Mucosa of gallbladder (tissue), 1 donor: Measurements from ENCODE around the gene AMY1C. TPM values are rescaled to one million over a fixed set of nuclear protein-coding genes. Genes with fewer than 3 reads are reported as not detected.
"Not testable (repeated sequence)": the region's sequence is repeated elsewhere in the genome, so short reads cannot be mapped to it uniquely, and the experiment has no call there.

ENCODE experiments used
- DNase-seq: peaks from one replicate; pipeline ENCODE4 v3.0.0-alpha.2; 2020; ENCODE audit warnings: low spot score
- total RNA-seq: library from RNA; stranded (reverse); gene quantifications from one replicate; pipeline ENCODE4 v1.2.1, GENCODE V29; 2021
- donor health status: DM: no; HTN: no; CAD: no.

AMY1C gene
- total RNA-seq: not detected

DNA sequence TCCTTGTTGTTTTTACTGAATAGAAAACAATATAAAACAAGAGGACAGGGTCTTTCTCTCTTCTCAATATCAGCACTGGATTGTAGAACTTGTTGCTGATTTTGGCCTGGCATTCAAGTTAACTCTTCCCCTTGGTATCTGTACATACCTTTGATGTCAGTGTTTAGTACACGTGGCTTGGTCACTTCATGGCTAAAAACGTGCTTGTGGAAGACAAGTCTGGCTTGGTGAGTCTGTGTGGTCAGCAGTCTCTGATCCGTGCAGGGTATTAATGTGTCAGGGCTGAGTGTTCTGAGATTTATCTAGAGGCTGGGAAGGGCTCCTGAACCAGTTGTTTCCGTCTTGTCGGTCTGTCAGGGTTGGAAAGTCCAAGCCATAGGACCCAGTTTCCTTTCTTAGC, at the start of gene AMY1C:
TSS of gene AMY1C (plus strand) at position 301 of the 400 bp plus-strand sequence. CDS start 572 bp downstream, outside the sequence.
- DNase-seq: not testable (repeated sequence)

DNA sequence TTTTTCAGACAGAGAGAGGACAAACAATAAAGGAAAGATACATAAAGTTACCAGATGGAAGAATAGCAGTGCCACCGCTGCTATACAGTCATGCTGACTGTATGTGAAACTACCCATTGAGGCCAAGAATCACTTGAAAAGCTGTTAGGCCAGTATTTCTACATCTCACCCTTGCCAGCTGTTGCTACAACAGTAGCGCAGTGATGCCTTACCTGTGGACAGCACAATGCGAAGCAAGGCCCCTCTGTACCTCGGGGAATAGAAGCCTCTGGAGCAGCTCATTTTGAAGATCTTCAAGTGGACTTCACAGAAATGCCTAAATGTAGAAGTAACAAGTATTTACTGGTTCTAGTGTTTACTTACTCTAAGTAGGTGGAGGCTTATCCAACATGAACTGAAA, 49.0 kb upstream of the AMY1C start:
- not testable (repeated sequence) for DNase-seq

DNA sequence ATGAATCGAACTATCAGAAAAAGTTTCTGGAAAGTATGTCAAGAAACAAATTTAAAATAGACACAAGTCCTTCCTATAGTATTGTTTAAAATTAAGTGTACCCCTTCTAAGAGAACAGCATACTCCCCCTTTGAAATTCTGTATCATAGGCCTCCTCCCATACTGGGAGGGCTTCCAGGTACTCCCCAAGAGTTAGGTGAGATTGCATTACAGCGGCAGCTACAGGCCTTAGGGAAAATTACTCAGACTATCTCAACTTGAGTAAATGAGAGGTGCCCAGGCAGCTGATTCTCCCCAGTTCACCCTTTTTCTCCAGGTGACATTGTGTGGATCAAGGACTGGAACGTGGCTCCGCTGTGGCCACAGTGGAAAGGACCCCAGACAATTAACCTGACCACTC, 48.4 kb upstream of the AMY1C start:
- not testable (repeated sequence) for DNase-seq

DNA sequence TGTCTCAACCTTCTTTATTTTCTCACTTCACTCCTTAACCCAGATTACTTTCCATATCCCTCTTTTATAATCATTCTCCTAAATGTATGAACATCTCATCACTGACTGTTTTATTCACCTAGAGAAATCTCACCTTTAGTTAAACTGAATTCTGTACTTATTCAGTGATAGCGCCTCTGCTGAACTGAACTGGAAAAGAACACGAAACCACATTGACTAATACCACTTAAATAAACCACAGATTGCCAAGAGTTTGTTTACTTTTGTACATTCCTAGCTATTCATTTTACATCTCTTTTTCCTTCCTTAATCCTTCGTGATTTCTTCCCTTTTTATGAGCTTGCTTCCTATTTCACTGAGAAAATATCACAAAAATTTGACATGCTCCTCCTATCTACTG, 42.0 kb upstream of the AMY1C start:
- DNase-seq: not testable (repeated sequence)

DNA sequence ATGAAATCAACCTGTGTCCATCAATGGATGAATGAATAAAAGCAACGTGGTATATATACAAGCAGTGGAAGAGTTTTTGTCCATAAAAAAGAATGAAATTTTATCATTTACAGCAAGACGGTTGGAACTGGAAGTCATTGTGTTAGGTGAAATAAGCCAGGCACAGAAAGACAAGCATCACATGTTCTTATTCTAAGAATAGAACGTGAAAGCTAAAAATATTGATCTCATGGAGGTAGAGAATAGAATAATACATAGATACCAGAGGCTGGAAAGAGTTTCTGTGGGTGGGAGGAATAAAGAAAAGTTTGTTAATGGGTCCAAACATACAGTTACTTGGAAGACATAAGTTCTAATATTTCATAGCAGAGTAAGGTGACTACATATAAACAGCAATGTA, 39.3 kb upstream of the AMY1C start:
- not testable (repeated sequence) for DNase-seq

DNA sequence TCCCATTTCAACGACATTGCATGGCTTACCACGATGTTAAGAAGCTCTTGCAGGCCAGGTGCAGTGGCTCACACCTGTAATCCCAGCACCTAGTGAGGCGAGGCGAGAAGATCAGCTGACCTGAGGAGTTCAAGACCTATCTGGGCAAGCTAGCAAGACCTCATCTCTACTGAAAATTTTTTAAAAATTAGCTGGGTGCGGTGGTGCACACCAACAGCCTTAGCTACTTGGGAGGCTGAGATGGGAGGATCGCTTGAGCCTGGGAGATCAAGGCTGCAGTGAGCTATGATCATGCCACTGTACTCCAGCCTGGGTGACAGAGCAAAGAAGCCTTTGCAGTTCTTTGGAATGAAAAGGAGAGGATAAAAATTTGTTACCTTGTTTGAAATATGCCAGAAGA, 32.3 kb upstream of the AMY1C start:
- DNase-seq: not testable (repeated sequence)

DNA sequence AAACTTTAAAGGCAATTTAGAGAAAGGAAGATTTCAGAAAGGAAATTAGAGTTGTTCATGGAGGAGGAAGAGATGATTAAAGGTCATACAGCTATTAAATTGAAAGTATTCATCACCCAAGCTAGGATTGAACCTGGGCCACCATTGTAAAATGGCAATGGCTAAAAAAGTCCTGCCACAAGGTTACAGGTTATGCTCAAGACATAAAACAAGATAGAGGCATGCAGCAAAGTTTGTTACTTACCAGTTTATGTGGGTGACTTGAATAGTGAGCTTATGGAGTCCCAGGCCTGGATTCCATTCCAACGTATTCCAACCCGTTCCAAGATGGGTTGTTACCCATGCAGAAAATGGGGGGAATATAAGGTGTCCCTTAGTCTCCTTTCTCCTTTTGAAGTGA, 28.2 kb upstream of the AMY1C start:
- not testable (repeated sequence) for DNase-seq

DNA sequence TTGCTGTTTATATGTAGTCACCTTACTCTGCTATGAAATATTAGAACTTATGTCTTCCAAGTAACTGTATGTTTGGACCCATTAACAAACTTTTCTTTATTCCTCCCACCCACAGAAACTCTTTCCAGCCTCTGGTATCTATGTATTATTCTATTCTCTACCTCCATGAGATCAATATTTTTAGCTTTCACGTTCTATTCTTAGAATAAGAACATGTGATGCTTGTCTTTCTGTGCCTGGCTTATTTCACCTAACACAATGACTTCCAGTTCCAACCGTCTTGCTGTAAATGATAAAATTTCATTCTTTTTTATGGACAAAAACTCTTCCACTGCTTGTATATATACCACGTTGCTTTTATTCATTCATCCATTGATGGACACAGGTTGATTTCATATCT, 14.4 kb upstream of the AMY1C start:
- not testable (repeated sequence) for DNase-seq

DNA sequence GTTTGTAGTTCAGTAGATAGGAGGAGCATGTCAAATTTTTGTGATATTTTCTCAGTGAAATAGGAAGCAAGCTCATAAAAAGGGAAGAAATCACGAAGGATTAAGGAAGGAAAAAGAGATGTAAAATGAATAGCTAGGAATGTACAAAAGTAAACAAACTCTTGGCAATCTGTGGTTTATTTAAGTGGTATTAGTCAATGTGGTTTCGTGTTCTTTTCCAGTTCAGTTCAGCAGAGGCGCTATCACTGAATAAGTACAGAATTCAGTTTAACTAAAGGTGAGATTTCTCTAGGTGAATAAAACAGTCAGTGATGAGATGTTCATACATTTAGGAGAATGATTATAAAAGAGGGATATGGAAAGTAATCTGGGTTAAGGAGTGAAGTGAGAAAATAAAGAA, 11.7 kb upstream of the AMY1C start:
- DNase-seq: not testable (repeated sequence)

DNA sequence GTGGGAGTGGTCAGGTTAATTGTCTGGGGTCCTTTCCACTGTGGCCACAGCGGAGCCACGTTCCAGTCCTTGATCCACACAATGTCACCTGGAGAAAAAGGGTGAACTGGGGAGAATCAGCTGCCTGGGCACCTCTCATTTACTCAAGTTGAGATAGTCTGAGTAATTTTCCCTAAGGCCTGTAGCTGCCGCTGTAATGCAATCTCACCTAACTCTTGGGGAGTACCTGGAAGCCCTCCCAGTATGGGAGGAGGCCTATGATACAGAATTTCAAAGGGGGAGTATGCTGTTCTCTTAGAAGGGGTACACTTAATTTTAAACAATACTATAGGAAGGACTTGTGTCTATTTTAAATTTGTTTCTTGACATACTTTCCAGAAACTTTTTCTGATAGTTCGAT, 5.2 kb upstream of the AMY1C start:
- DNase-seq: not testable (repeated sequence)

DNA sequence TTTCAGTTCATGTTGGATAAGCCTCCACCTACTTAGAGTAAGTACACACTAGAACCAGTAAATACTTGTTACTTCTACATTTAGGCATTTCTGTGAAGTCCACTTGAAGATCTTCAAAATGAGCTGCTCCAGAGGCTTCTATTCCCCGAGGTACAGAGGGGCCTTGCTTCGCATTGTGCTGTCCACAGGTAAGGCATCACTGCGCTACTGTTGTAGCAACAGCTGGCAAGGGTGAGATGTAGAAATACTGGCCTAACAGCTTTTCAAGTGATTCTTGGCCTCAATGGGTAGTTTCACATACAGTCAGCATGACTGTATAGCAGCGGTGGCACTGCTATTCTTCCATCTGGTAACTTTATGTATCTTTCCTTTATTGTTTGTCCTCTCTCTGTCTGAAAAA, 4.7 kb upstream of the AMY1C start:
- DNase-seq: not testable (repeated sequence)

DNA sequence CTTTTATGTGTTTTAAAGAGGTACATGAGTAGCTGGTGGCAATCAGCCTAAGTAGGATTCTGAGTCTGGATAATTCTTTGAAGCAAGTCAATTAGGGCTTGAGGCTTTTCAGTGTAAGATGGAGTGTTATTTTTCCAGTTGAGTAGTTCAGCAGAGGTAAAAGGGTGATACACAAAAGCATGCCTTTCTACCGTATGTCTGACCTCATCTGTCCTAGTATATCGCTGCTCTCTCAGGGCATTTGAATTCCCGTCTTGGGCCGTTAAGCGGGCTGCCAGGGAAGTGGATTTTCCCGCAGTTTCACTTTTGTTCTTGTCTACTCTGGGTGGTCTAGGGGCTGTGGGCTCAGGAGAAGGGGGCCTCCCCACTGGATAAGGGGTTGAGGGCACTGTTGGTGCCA, 1.4 kb upstream of the AMY1C start:
- not testable (repeated sequence) for DNase-seq

DNA sequence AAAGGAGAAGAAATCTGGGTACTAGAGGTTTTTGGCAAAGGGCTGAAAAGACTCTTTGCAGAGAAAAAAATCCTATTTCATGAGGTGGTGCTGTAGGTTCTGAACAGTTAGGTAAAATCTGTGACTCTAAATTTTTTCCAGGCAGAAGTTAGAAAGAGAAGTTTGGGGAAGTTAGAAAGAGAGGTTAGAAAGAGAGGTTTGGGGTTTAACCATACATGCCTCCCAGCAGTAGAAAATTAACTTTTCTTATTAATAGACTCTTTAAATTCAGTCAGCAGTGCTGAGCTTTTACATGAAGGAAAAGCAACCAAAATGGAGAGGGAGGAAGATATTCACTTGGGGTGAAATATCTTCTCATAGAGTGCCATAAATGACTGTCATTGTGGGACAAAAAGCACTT, 12.2 kb downstream of the AMY1C start:
- no peak for DNase-seq

DNA sequence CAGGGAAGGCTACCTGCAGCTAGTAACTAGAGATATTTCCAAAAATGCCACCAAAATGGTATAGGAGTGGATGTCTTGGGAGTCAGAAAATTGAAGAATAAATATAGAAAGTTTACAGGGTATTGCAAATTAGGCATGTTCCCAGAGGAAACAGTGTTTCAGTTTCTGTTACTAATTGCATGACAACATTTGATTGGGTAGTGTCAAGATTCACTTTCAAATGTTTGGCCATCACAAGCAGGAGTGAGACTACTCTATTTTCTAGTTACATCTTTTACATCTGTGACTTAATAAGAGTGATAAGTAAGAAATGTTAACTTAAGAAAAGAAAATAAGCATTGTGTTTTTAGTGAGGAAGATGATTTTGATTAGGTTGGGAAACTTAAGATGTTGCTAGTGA, 30.2 kb downstream of the AMY1C start:
- no peak for DNase-seq

DNA sequence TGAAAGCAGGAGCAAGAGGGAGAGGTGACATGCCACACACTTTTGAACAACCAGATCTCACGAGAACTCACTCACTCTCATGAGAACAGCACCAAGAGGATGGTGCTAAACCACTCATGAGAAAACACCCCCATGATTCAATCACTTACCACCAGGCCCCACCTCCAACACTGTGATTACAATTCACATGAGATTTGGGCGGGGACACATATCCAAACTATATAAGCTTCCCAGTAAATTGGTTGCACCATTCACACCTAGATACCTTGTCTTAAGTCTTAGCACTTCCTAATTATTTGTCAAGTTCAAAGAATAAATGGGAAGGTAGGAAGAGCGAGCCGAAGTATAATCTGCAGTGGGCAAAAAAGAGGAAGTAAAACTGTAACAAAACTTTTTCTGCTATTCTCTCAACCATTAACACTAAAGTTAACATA, 34.3 kb downstream of the AMY1C start:
- DNase-seq: no peak

DNA sequence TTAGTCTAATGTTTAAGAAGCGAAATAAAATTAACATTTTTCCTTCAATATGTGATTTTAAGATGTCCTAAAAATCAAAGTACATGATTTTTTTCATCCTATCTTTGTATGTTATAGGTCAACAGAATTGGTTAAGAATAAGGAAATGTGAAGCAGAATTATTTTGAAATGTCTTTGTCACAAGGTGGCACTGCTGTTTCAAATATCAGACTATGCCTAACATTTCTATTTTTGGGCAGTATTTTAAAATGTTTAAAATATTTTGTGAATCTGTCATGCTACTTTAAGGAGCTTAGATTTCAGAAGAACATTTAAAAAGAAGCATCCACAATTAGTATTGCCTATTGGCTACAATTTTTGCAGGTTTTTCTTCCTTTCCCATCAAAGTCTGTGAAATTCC, 38.7 kb downstream of the AMY1C start:
- no peak for DNase-seq

DNA sequence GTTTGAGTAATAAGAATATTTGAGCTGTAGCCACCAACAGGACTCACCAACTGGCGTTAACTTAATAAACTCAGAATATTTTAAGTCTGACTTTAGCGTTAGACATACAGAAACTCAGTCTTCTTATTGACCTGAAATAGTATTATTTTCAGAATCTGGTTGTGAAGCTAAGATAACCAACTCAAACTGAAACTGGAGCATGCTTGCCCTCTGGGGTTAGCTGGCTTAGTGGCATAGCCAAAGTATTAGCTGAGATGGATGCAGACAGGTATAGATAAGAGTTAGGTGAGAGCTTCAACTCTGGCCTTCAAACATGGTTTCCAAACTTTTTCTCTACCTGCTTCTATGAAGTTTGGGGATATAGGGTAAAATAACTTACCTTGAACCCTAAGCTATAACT, 40.5 kb downstream of the AMY1C start:
- DNase-seq: no peak

Other genes starting within 250 kb of the AMY1C start
- 26.3 TPM for gene RNPC3, start 224.2 kb upstream of the AMY1C start, total RNA-seq
- gene AMY2B, start 178.3 kb upstream of the AMY1C start, total RNA-seq: 14.6 TPM
- gene AMY2A, start 132.5 kb upstream of the AMY1C start, total RNA-seq: 0.98 TPM
- gene AMY1A, start 94.1 kb upstream of the AMY1C start, total RNA-seq: not detected
- not detected for gene AMY1B, start 53.7 kb upstream of the AMY1C start, total RNA-seq